Keratinocyte (primary cell): ENCODE data around the gene MS4A13. TPM values are rescaled to one million over a fixed set of nuclear protein-coding genes. Genes with fewer than 3 reads are reported as not detected.

Source experiments
- DNase-seq: peaks from one replicate; pipeline ENCODE4 v3.0.0-alpha.2; 2011; ENCODE audit warnings: low read depth, missing footprints, low spot score
- FAIRE-seq: peaks from 2 replicates; lab custom pipeline; 2011; peaks lifted over from hg19 to GRCh38; lab: Jason Lieb, UNC
- H2AFZ ChIP-seq: 2 replicates; pipeline ENCODE4 v1.6.0; 2012; ENCODE audit warnings: low read length, control low read depth, inconsistent platforms; ENCODE audit not compliant: control insufficient read depth
- H3K27ac ChIP-seq: 2 replicates; pipeline ENCODE4 v1.5.1; 2011; ENCODE audit warnings: low read length; ENCODE audit not compliant: control insufficient read depth, insufficient read depth
- H3K27me3 ChIP-seq: 3 replicates; pipeline ENCODE4 v1.6.0; 2011; ENCODE audit warnings: low read length; ENCODE audit not compliant: control insufficient read depth, insufficient read depth; ENCODE audit errors: extremely low read depth
- H3K36me3 ChIP-seq, 2 experiments: 2 replicates in 1 of 2; 3 replicates in 1 of 2; pipeline ENCODE4 v1.5.1; 2011; ENCODE audit warnings: low read length in 2 of 2, mild to moderate bottlenecking in 1 of 2; ENCODE audit not compliant: control insufficient read depth in 2 of 2, insufficient read depth in 2 of 2; ENCODE audit errors: extremely low read depth in 1 of 2
- H3K4me1 ChIP-seq: 3 replicates; pipeline ENCODE4 v1.5.1; 2011; ENCODE audit warnings: low read length; ENCODE audit not compliant: control insufficient read depth, insufficient read depth; ENCODE audit errors: extremely low read depth
- H3K4me2 ChIP-seq: 3 replicates; pipeline ENCODE4 v1.6.0; 2011; ENCODE audit warnings: low read depth, low read length; ENCODE audit not compliant: control insufficient read depth, insufficient read depth; ENCODE audit errors: extremely low read depth
- H3K4me3 ChIP-seq, 3 experiments: fragments of 200-600 bp in 1 of 3; sonication (generic) in 1 of 3; 2 replicates in 2 of 3; 3 replicates in 1 of 3; pipeline ENCODE4 v1.5.1; 2011 to 2016; ENCODE audit warnings: low read length in 3 of 3, mild to moderate bottlenecking in 3 of 3, control low read depth in 2 of 3, inconsistent platforms in 1 of 3, low read depth in 1 of 3, mixed read lengths in 1 of 3, mixed run types in 1 of 3, moderate library complexity in 1 of 3; ENCODE audit not compliant: control insufficient read depth in 2 of 3, insufficient read depth in 2 of 3; ENCODE audit errors: extremely low read depth in 1 of 3
- H3K79me2 ChIP-seq: 2 replicates; pipeline ENCODE4 v1.6.0; 2012; ENCODE audit warnings: low read length; ENCODE audit not compliant: control insufficient read depth, insufficient read depth
- H3K9ac ChIP-seq: 3 replicates; pipeline ENCODE4 v1.6.0; 2011; ENCODE audit warnings: low read length; ENCODE audit not compliant: control insufficient read depth, insufficient read depth; ENCODE audit errors: extremely low read depth
- H3K9me1 ChIP-seq: 3 replicates; pipeline ENCODE4 v1.6.0; 2011; ENCODE audit warnings: low read length; ENCODE audit not compliant: control insufficient read depth, insufficient read depth; ENCODE audit errors: extremely low read depth
- H3K9me3 ChIP-seq: 2 replicates; pipeline ENCODE4 v1.5.1; 2012; ENCODE audit warnings: low read depth, low read length; ENCODE audit not compliant: control insufficient read depth
- H4K20me1 ChIP-seq: 3 replicates; pipeline ENCODE4 v1.6.0; 2011; ENCODE audit warnings: low read length; ENCODE audit not compliant: control insufficient read depth, insufficient read depth; ENCODE audit errors: extremely low read depth
- CTCF ChIP-seq, 3 experiments: IDR thresholded peaks in 1 of 3; conservative IDR thresholded peaks in 1 of 3; optimal IDR thresholded peaks in 1 of 3; 2 replicates in 2 of 3; 3 replicates in 1 of 3; pipeline versions ENCODE3 to v1.5.1; 2011; ENCODE audit warnings: low read length in 3 of 3, mild to moderate bottlenecking in 3 of 3, moderate library complexity in 2 of 3, control low read depth in 1 of 3, inconsistent platforms in 1 of 3; ENCODE audit not compliant: insufficient read depth in 2 of 3; ENCODE audit errors: extremely low read depth in 1 of 3
- EZH2 ChIP-seq: IDR thresholded peaks from one replicate; pipeline ENCODE4 v1.6.1; 2012; ENCODE audit warnings: inconsistent platforms, mild to moderate bottlenecking, low read length, moderate library complexity
- dilution Hi-C: fragments of 300-500 bp; cut with MboI; formaldehyde crosslinking; loops from one replicate; pipeline ENCODE4 v1.7.0; 2020; ENCODE audit warnings: low sequenced_read_pairs; ENCODE audit not compliant: extremely low pct_ligation_motif_present
- polyA plus RNA-seq, 5 experiments: library from polyadenylated mRNA; depleted of rRNA in 3 of 5; stranded (reverse) in 3 of 5; stranded (forward) in 1 of 5; unstranded in 1 of 5; fragments of >200 nt; gene quantifications; 1 replicate in 1 of 5; 2 replicates in 3 of 5; 3 replicates in 1 of 5; pipeline versions ENCODE4 v1.2.1 to v1.2.3, GENCODE V29; 2011 to 2012; ENCODE audit warnings: missing spikeins in 2 of 5, low read depth in 1 of 5, low replicate concordance in 1 of 5

Gene MS4A13
- polyA plus RNA-seq, 1 donor (not counting 4 experiments of a cell fraction or from before 2014, with no cell fraction given), result not detected

DNA sequence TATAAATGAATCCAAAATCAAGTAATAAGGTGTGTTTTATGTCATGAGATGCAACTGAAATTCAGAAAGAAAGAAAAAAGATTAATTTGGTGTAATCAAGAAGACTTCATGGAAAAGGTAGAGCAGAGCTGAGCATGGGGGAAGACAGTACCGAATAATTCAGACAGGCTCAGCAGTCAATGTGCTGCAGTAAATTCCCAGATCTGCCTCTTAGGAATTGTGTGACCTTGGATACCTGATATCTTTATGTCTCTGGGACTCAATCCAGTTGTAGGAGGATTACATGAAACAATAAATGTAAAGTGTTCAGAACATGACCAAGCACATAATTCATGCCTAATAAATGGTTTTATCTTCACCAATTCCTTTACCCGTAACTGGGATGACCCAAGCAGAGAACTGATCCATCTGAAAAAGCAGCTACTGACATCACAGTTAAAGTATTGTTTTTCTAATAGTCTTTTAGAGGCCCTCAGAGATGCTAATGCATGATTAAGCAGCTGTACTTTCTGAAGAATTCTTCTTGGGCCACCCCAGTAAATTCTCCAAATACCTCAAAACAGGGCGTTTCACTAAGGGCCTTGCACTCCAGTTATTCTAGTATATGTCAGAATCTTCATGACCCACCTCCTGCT lies 14.8 kb upstream of the MS4A13 start:
- Histone ChIP-seq H3K9ac (no peak overlapping the region), H3K4me2 (no peak overlapping the region), H3K9me3 (no peaks in the 10 kb centered on the region), H2AFZ (no peak overlapping the region), H3K9me1 (no peaks in the 10 kb centered on the region), H3K4me1 (no peaks in the 10 kb centered on the region), H3K36me3 (no peaks in the 10 kb centered on the region), H3K79me2 (no peaks in the 10 kb centered on the region), H3K27me3 (no peaks in the 10 kb centered on the region), H3K4me3 (no peak overlapping the region), H3K27ac (no peak overlapping the region), H4K20me1 (no peaks in the 10 kb centered on the region)
- dilution Hi-C loops, result no loop called here
- DNase-seq (no peak), FAIRE-seq (no peak)
- TF ChIP-seq CTCF (optimal IDR thresholded peaks at IDR 0.05 in 1 of 3, IDR thresholded peaks at IDR 0.05 in 1 of 3, conservative IDR thresholded peaks at IDR 0.05 in 1 of 3; ENCODE audit: extremely low read depth in 1 of 3, insufficient read depth in 2 of 3, low read length in 3 of 3), result no peak
- no peak for TF ChIP-seq EZH2

GRCh38 chr11:60502221-60502775 lies 12.9 kb upstream of the MS4A13 start:
- Histone ChIP-seq H3K27ac (no peak overlapping the region), H3K4me2 (no peak overlapping the region), H3K27me3 (no peaks in the 10 kb centered on the region), H3K9ac (no peak overlapping the region), H2AFZ (no peak overlapping the region), H3K79me2 (no peaks in the 10 kb centered on the region), H3K9me1 (no peaks in the 10 kb centered on the region), H3K4me3 (no peak overlapping the region), H3K36me3 (no peaks in the 10 kb centered on the region), H4K20me1 (no peaks in the 10 kb centered on the region), H3K9me3 (no peaks in the 10 kb centered on the region), H3K4me1 (no peaks in the 10 kb centered on the region)
- no peak for TF ChIP-seq EZH2
- no peak for TF ChIP-seq CTCF (optimal IDR thresholded peaks at IDR 0.05 in 1 of 3, IDR thresholded peaks at IDR 0.05 in 1 of 3, conservative IDR thresholded peaks at IDR 0.05 in 1 of 3; ENCODE audit: extremely low read depth in 1 of 3, insufficient read depth in 2 of 3, low read length in 3 of 3)
- no peak for FAIRE-seq
- DNase-seq, result no peak
- dilution Hi-C loops, result no loop called here
